Measurements from ENCODE around the gene LRRC3. TPM values are rescaled to one million over a fixed set of nuclear protein-coding genes. Genes with fewer than 3 reads are reported as not detected.

The LRRC3 gene, protein sequence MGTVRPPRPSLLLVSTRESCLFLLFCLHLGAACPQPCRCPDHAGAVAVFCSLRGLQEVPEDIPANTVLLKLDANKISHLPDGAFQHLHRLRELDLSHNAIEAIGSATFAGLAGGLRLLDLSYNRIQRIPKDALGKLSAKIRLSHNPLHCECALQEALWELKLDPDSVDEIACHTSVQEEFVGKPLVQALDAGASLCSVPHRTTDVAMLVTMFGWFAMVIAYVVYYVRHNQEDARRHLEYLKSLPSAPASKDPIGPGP
- polyA plus RNA-seq (2013, experiment 1 of 2): 4.0 TPM
- 3.9 TPM for polyA plus RNA-seq (2013, experiment 2 of 2)

DNA sequence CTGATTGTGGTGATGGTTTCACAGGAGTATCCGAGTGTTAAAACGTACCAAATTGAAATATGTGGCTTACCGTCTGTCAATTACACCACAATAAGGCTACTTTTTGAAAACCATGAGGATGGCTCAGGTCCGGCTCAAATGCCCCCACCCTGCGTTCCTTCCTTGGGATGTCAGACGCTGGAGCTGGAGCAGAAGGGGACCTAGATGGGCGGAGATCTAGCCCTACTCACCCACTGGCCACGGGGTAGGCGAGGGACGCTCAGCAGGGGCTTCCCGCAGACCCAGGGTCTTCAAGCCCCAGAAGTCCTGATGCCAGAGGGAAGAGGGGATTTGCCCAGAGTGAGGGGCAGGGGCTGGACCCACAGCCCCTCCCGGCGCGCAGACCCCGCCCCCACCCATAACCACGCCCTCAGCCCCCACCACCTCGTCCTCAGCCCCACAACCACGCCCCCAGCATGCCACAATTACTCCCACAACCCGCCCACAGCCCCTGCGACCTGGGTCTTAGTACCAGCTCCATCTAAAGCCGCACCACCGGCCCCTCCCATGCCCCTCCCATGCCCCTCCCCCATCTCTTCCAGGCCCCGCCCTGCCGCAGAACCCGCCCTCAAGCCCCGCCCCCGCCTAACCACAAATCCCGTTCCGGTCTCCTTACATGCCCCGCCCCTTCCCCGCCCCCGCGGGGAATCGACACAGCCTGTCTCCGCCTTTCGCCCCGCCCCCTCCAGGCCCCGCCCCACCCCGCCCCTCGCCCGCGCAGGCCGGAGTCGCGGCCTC is at the start of gene LRRC3:
Gene LRRC3 (plus strand): TSS at position 764 of the 777 bp plus-strand sequence. CDS start 1,135 bp downstream, outside the sequence.
- H4K8ac ChIP-seq (ENCODE audit: low read depth, low read length): peak within 1 kb of the TSS; percentile 82
- H3K23ac ChIP-seq (ENCODE audit: low read depth, low read length, poor library complexity): peak within 1 kb of the TSS; percentile 93
- H3K27me3 ChIP-seq (ENCODE audit: control insufficient read depth in 3 of 3, insufficient read depth in 3 of 3, low read depth in 1 of 3, low read length in 3 of 3): peaks cover 0 to 9% (median 5%) of the 10 kb centered on the region in 3 experiments
- H3K9ac ChIP-seq (ENCODE audit: low read depth, low read length, poor library complexity): no peak within 1 kb of the TSS
- H3K4me3 ChIP-seq (ENCODE audit: low read length in 2 of 2): peak within 1 kb of the TSS; percentile 56 to 82
- peaks cover 5 to 7% of the 10 kb centered on the region in 2 donors for H3K36me3 ChIP-seq (replicated peaks in 1 of 2; ENCODE audit: control insufficient read depth in 2 of 2, insufficient read depth in 2 of 2, low read length in 2 of 2)
- peak; percentile 94 for DNase-seq (ENCODE audit: low spot score)
- peak within 1 kb of the TSS; percentile 78 for H3K4me2 ChIP-seq (ENCODE audit: insufficient read depth, low read length, poor library complexity, severe bottlenecking)
- peak within 1 kb of the TSS; percentile 4 for H2BK120ac ChIP-seq (ENCODE audit: low read depth, low read length)
- H3K4me1 ChIP-seq (ENCODE audit: control insufficient read depth in 2 of 2, insufficient read depth in 1 of 2, low read depth in 1 of 2, low read length in 2 of 2): peaks cover 0 to 5% of the 10 kb centered on the region in 2 donors
- H2AFZ ChIP-seq (ENCODE audit: low read length): peak within 1 kb of the TSS; percentile 94
- peak within 1 kb of the TSS; percentile 64 for H3K18ac ChIP-seq (ENCODE audit: low read length)
- H3K79me1 ChIP-seq (ENCODE audit: low read depth, low read length): peaks cover 4% of the 10 kb centered on the region
- peaks cover 0 to 2% of the 10 kb centered on the region in 2 donors for H3K9me3 ChIP-seq (replicated peaks in 1 of 2; ENCODE audit: control insufficient read depth in 2 of 2, insufficient read depth in 1 of 2, low read depth in 1 of 2, low read length in 2 of 2)
- WGBS, 2 donors (ENCODE audit: extremely low coverage in 2 of 2, insufficient read length in 2 of 2, insufficient replicate concordance in 1 of 2): no CpG with 5 or more reads among the region's 45 CpGs
- peak within 1 kb of the TSS; percentile 53 for H2BK5ac ChIP-seq (ENCODE audit: low read length)
- H2BK15ac ChIP-seq (ENCODE audit: low read length): peak within 1 kb of the TSS; percentile 75
- H3K4ac ChIP-seq (ENCODE audit: low read length): peak within 1 kb of the TSS; percentile 53
- no peak within 1 kb of the TSS for H2BK12ac ChIP-seq (ENCODE audit: low read length)
- H3K27ac ChIP-seq (replicated peaks; ENCODE audit: low read length): no peak within 1 kb of the TSS
- peak within 1 kb of the TSS; percentile 99 for H2AK5ac ChIP-seq (ENCODE audit: low read depth, low read length)
- H4K91ac ChIP-seq (ENCODE audit: low read depth, low read length, poor library complexity): no peak within 1 kb of the TSS
- H3K14ac ChIP-seq (ENCODE audit: low read length): peak within 1 kb of the TSS; percentile 21

DNA sequence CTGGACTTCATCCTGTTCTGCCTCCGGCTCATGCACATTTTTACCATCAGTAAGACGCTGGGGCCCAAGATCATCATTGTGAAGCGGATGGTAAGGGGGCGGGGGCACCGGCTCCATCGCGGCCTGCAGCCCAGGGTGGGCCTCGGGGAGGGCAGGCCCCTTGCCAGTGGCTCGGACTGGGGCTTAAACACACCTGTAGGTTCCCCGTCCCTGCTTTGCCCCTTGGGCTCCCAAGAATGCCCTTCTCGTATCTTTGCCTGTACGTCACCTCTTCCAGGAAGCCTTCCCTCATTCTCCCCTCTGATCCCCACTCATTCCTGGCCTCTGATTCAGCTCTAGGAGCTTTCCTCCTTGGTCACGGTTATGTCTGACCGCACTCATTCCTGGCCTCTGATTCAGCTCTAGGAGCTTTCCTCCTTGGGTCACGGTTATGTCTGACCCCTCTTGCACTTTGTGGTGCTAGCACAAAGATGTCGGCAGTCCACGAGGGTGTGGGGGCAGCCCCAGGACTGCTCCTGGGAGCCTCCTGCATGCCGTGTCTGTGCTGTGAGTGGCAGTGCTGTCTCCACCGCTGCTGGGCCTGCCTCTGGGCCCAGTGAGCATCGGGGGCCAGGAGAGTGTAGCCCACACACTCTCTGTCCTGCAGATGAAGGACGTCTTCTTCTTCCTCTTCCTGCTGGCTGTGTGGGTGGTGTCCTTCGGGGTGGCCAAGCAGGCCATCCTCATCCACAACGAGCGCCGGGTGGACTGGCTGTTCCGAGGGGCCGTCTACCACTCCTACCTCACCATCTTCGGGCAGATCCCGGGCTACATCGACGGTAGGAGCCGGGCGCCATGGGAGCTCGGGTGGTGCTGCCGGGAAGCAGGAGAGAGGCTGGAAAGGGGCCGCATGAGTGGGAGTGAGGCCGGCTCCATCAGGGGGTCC is 49.1 kb upstream of the LRRC3 start:
- Histone ChIP-seq H3K23ac (ENCODE audit: low read depth, low read length, poor library complexity) (no peak overlapping the region), H4K91ac (ENCODE audit: low read depth, low read length, poor library complexity) (no peak overlapping the region), H4K8ac (ENCODE audit: low read depth, low read length) (no peak overlapping the region), H2AK5ac (ENCODE audit: low read depth, low read length) (no peak overlapping the region), H3K27me3 (ENCODE audit: control insufficient read depth in 3 of 3, insufficient read depth in 3 of 3, low read depth in 1 of 3, low read length in 3 of 3) (peaks cover 0 to 3% (median 0%) of the 10 kb centered on the region in 3 experiments), H3K9ac (ENCODE audit: low read depth, low read length, poor library complexity) (no peak overlapping the region), H3K18ac (ENCODE audit: low read length) (no peak overlapping the region), H3K4me1 (ENCODE audit: control insufficient read depth in 2 of 2, insufficient read depth in 1 of 2, low read depth in 1 of 2, low read length in 2 of 2) (peaks cover 0 to 2% of the 10 kb centered on the region in 2 donors), H3K36me3 (replicated peaks in 1 of 2; ENCODE audit: control insufficient read depth in 2 of 2, insufficient read depth in 2 of 2, low read length in 2 of 2) (peaks cover 0 to 3% of the 10 kb centered on the region in 2 donors), H3K4ac (ENCODE audit: low read length) (no peak overlapping the region), H2AFZ (ENCODE audit: low read length) (no peak overlapping the region), H2BK120ac (ENCODE audit: low read depth, low read length) (no peak overlapping the region), H3K14ac (ENCODE audit: low read length) (peak overlapping the region; percentile 21), H2BK5ac (ENCODE audit: low read length) (no peak overlapping the region), H3K9me3 (replicated peaks in 1 of 2; ENCODE audit: control insufficient read depth in 2 of 2, insufficient read depth in 1 of 2, low read depth in 1 of 2, low read length in 2 of 2) (peaks cover 0 to 14% of the 10 kb centered on the region in 2 donors), H2BK12ac (ENCODE audit: low read length) (no peak overlapping the region), H3K27ac (replicated peaks; ENCODE audit: low read length) (no peak overlapping the region), H2BK15ac (ENCODE audit: low read length) (no peak overlapping the region), H3K4me3 (ENCODE audit: low read length in 2 of 2) (no peak overlapping the region), H3K79me1 (ENCODE audit: low read depth, low read length) (peaks cover 2% of the 10 kb centered on the region), H3K4me2 (ENCODE audit: insufficient read depth, low read length, poor library complexity, severe bottlenecking) (no peak overlapping the region)
- no peak for DNase-seq (ENCODE audit: low spot score)
- no CpG with 5 or more reads among the region's 37 CpGs for WGBS, 2 donors (ENCODE audit: extremely low coverage in 2 of 2, insufficient read length in 2 of 2, insufficient replicate concordance in 1 of 2)

DNA sequence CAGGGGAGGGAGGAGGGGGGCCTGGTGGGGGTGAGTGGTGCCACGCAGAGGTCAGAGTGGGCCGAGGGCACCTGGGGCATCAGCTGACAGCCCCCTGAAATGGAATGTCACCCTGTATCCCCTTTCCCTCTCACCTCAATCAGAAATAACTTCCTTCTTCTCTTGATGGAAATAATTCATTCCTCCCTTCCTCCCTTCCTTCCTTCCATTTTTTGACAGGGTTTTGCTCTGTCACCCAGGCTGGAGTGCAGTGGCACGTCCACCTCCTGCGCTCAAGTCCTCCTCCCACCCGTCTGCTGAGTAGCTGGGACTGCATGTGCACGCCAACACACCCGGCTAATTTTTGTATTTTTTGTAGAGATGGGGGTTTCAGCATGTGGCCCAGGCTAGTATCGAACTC is 48.4 kb upstream of the LRRC3 start:
- H3K4ac ChIP-seq (ENCODE audit: low read length): no peak overlapping the region
- peaks cover 0 to 14% of the 10 kb centered on the region in 2 donors for H3K9me3 ChIP-seq (replicated peaks in 1 of 2; ENCODE audit: control insufficient read depth in 2 of 2, insufficient read depth in 1 of 2, low read depth in 1 of 2, low read length in 2 of 2)
- H2BK12ac ChIP-seq (ENCODE audit: low read length): no peak overlapping the region
- H3K36me3 ChIP-seq (replicated peaks in 1 of 2; ENCODE audit: control insufficient read depth in 2 of 2, insufficient read depth in 2 of 2, low read length in 2 of 2): peaks cover 0 to 3% of the 10 kb centered on the region in 2 donors
- H3K23ac ChIP-seq (ENCODE audit: low read depth, low read length, poor library complexity): no peak overlapping the region
- no peak overlapping the region for H3K4me3 ChIP-seq (ENCODE audit: low read length in 2 of 2)
- H2BK5ac ChIP-seq (ENCODE audit: low read length): no peak overlapping the region
- H3K4me2 ChIP-seq (ENCODE audit: insufficient read depth, low read length, poor library complexity, severe bottlenecking): no peak overlapping the region
- H3K27me3 ChIP-seq (ENCODE audit: control insufficient read depth in 3 of 3, insufficient read depth in 3 of 3, low read depth in 1 of 3, low read length in 3 of 3): peaks cover 0 to 3% (median 0%) of the 10 kb centered on the region in 3 experiments
- DNase-seq (ENCODE audit: low spot score): no peak
- H3K14ac ChIP-seq (ENCODE audit: low read length): no peak overlapping the region
- H2BK15ac ChIP-seq (ENCODE audit: low read length): no peak overlapping the region
- no peak overlapping the region for H4K8ac ChIP-seq (ENCODE audit: low read depth, low read length)
- no peak overlapping the region for H2BK120ac ChIP-seq (ENCODE audit: low read depth, low read length)
- no peak overlapping the region for H2AK5ac ChIP-seq (ENCODE audit: low read depth, low read length)
- no peak overlapping the region for H2AFZ ChIP-seq (ENCODE audit: low read length)
- no peak overlapping the region for H3K9ac ChIP-seq (ENCODE audit: low read depth, low read length, poor library complexity)
- WGBS, 2 donors (ENCODE audit: extremely low coverage in 2 of 2, insufficient read length in 2 of 2, insufficient replicate concordance in 1 of 2): no CpG with 5 or more reads among the region's 8 CpGs
- H4K91ac ChIP-seq (ENCODE audit: low read depth, low read length, poor library complexity): no peak overlapping the region
- no peak overlapping the region for H3K18ac ChIP-seq (ENCODE audit: low read length)
- peaks cover 2% of the 10 kb centered on the region for H3K79me1 ChIP-seq (ENCODE audit: low read depth, low read length)
- H3K27ac ChIP-seq (replicated peaks; ENCODE audit: low read length): no peak overlapping the region
- peaks cover 0 to 2% of the 10 kb centered on the region in 2 donors for H3K4me1 ChIP-seq (ENCODE audit: control insufficient read depth in 2 of 2, insufficient read depth in 1 of 2, low read depth in 1 of 2, low read length in 2 of 2)
